Measurements from ENCODE around the gene AHNAK2.

- TF ChIP-seq CTCF (IDR thresholded peaks at IDR 0.05) = no peak
- TF ChIP-seq POLR2A (IDR thresholded peaks at IDR 0.05) = peak in 1 of 4 donors; percentile 28
- TF ChIP-seq POLR2AphosphoS5 (IDR thresholded peaks at IDR 0.05) = no peak
These were observed 82.2 kb downstream of the AHNAK2 start for GRCh38 chr14:104895786-104896661.

Measured in upper lobe of left lung (tissue), 4 donors.